Stimulated activated CD4-positive, alpha-beta T cell treated with anti-CD3 and anti-CD28 coated beads, TNF-alpha, amount 100 ng/mL, for 48 hours (primary cell): Measurements from ENCODE around the gene CETN1.

ENCODE experiments used
- DNase-seq, 3 donors: peaks; one replicate each; pipeline ENCODE4 v3.0.0-alpha.2; 2020; ENCODE audit warnings: low read depth in 3 of 3

CETN1 gene

DNA sequence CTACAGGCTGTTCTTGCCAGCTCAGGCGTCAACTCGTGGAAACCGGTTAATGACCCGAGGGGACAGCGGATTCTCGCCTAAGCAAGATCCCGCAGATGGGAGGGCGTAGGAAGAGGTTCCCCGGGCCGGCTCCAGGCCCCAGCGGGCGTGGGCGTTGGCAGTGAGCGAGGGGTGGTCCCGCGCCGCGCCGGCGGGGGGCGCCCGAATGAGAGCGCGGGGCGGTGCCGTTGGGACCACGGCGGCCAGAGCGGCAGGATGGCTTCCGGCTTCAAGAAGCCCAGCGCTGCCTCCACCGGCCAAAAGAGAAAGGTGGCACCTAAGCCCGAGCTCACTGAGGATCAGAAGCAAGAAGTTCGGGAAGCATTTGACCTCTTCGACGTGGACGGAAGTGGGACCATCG is at the start of gene CETN1:
TSS of gene CETN1 (plus strand) at position 227 of the 400 bp plus-strand sequence. CDS start at position 256, 29 bp downstream.
- no peak for DNase-seq

DNA sequence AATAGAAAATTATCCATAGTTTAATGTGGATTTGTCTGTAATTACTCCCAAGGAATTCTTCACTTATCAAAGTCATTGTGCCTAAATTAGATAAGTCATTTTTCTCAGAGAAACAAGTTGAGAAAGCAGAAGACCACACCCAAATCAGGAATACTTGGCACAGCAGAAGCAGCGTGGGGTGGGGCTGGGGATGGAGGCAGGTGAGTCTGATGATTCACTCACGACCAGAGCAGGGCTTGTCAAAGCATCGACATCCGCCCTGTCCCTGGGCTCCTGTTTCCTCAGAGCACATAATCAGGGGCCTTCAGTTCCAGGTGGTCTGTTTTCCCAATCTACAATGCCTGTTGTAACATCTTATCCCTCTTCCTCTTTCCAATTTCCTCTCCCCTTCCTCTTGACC is 48.2 kb upstream of the CETN1 start:
- DNase-seq = no peak

DNA sequence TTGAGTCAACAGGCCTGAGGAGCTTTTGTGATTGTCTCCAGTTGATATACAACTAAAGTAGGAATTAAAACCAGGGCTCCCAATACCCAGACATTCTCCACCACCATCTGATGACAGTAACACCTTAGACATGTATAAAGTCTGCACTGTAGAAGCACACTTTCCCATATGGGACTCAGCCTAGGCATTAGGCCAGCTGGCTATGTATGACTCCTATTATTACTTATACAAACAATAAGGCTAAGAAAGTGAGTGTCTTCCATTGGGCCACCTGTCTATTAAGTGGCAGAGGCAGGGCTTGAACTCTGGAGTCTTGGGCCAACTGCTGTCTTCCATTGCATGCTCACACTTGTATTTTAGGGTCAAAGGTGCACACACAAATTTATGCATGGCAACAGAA is 47.5 kb upstream of the CETN1 start:
- no peak for DNase-seq

GRCh38 chr18:533995-534601 is 46.1 kb upstream of the CETN1 start:
- no peak for DNase-seq

DNA sequence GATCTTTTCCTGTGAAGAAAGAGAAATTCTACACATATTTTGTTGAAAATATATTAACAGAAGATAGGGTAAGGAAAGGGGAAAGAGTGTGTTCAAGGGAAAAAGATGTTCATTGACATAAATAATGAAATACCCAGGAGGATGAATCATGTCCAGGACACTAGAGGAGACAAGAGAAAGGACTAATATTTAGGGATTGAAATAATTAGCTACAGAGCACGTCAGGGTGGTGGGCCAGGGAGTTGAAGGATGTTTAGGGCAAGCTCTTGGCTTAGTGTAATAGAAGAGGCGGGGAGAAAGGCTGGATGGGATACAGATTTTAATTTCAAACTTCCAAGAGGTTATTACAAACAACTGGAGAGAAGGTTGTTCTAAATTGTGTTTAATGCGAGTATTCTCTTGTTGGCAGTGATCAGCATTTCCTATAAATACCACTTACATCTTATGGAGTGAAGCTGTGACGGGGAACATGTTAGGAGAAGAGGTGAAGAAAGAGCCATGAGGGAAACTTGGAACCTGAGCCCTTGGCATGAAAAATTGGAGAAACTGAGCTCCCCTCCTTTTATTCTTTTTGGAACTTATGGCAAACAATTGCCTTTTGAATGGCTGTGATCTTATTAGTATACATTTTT is 36.6 kb upstream of the CETN1 start:
- no peak for DNase-seq

DNA sequence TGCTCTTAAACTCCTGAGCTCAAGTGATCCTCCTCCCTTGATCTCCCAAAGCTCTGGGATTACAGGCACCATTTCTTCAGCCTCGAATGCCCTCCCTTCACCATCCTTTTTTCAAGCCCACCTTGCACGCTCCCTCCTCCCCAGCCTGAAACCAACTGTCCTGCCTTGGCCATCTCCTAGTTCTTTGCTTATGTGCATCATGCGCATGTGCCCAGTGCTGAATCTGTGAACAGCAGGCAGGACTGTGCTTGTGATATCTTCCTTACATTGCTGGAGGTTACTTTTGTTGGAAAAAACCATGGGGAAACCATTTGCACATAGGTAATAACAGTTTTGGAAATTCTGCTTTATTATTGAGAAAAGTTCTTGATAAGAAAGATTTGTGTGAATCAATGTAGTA is 30.2 kb upstream of the CETN1 start:
- no peak for DNase-seq

GRCh38 chr18:551404-552061 is 28.6 kb upstream of the CETN1 start:
- DNase-seq = no peak

DNA sequence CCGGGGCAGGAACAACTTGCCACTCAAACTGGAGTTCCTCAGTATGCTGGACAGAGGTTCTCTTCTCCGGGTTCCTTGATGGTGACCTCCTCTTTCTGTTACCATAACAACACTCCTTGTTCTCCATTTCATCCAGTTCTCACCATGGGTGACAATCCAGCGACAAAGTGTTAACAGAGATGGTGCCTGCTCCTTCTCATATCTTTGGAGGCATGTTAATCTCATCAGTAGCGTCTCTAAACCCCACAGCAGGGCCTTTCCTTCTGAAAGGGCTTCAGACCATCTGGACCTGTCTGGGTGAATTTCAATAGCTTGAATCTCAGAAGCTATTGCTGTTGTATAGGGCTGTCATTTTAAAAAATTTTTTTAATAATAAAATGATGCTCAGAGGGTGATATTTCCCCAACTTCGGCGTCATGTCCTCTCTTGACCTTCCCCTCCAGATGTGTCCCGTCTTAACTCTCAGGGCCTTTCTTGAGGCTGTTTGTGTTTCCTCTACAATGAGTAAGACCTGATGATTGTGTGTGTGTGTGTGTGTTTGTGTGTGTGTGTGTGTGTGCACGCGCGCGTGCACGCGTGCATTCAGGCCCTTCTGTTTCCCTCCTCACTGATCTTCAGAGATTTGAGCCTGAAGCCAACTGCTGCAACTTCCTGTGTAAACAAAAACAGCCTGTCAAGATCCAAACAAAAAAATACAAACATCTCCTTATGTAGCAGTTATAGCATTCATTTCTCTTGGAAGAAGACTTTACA is 24.3 kb upstream of the CETN1 start:
- DNase-seq = no peak

GRCh38 chr18:564708-565561 is 15.2 kb upstream of the CETN1 start:
- DNase-seq = no peak

GRCh38 chr18:565562-566061 is 14.6 kb upstream of the CETN1 start:
- DNase-seq = no peak

DNA sequence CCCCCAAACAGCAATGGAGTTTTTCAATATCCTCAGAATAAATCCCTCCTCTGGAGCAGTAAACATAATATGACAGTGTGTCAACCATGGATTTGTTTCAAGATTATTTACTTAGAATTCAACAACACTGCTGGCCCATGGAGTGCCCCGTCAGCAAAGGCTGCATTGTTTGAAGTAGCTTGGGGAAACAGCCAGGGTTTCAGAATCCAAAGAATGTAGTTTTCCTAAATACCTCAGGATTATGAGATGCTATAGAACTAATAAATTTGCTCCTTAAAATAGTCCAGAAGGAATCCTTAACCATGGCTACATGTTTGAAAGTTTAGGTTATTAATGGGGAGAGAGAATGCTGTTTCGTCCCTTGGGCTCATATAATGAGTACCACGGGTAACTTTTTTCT is 13.1 kb upstream of the CETN1 start:
- no peak for DNase-seq

GRCh38 chr18:568731-569130 is 11.4 kb upstream of the CETN1 start:
- no peak for DNase-seq

DNA sequence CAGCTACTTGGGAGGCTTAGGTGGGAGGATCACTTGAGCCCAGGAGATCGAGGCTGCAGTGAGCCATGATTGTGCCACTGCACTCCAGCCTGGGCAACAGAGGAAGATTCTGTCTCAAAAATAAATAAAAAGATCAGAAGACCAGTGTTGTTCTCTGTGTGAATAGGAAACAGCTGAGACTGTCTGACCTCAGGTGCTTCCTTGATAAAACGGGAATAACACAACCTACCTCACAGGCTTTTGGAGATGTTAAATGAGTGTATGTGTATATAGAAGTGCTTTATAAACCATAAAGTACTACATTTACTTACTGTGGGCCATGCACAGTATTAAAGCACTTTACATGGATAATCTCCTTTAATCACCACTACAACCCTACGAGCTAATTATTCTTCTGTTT is 9.9 kb upstream of the CETN1 start:
- no peak for DNase-seq

DNA sequence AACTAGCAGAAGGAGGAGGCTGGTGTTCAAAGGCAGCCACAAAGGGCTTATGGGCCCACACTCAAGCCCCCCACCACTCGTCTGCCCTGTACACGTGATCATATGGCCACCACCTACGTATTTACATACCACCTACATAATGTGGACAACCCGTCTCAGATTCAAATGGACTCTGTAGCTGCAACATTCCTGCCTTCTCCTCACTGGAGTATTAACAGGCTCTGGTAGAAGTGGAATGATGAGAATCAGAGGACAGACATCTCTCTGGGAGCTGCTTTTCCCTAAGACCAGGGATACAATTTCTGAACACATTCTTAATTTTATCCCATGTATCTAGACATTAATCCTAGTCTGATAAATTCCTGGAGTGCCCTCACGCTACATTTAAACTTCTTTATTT is 9.5 kb upstream of the CETN1 start:
- no peak for DNase-seq

DNA sequence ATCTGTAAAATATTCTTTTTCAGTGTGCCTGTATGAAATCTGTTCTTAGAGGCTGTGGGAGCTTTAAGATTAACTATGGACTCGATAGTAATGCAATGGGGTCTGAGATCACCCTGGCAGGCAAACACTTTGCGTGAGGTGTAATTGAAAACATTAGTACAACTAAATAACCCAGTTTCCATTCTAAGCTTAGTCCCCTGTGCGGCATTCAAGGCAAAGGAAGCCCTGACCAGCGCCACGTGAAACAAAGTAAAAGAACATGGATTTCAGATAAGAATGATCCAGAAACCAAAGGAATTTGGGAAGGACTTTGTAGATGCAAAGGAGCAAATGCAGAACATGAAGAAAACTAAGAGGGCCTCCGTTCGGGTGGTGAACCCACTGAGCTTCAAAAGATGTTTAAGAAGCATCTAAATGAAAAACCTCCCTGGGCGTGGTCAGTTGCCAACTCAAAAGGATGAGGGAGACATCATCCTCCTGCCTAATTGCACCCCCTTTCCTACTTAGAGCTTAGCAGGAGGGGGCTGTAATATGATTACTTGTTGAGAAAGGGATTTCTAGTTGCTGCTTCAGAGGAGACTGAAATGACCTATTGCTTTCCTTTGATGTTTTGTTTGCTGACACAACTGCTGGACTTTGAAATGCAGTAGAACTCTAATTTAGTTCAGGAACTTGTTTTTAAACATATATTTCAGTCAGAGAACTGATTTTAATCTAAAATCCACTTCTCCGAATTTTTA is 7.9 kb upstream of the CETN1 start:
- DNase-seq = no peak

- DNase-seq = no peak
Observed at GRCh38 chr18:572831-573289, 7.3 kb upstream of the CETN1 start.

- no peak for DNase-seq
Observed at GRCh38 chr18:573385-573784, 6.8 kb upstream of the CETN1 start.

DNA sequence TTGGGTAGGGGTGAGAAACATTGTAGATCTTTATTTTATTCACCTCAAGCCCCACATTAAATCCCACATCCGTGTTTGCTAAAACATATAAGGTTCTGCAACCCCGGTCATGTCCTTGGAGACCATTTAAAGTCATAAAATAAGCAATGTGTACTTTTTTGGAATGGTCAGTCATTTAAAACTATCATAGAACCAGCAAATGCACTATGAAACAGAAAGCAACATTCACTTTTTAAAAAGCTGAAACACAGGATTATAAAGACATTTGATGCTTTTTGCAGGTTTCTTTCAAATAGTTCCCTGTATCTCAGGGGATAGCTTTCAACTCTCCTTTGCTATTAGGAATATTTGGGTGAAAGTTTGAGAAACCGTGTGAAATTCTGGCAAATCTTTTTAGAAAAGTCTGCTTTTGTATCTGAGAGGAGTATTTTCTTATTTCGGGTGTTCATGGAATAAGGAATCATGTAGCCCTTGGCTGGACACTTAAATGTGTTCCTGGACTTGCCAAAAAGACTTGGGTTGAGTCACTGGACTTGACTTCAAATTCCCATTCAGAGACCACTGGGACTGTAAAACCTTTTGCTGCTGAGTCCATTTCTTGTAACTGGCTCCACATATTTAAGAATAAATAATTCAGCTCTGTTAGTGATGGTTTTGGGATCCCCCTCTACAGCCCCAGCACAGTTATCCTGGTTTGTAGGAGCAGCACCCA is 5.9 kb upstream of the CETN1 start:
- DNase-seq = no peak

- no peak for DNase-seq
Observed at GRCh38 chr18:574865-575645, 5.1 kb upstream of the CETN1 start.
